Hematopoietic multipotent progenitor cell treated with erythropoietin and hydrocortisone succinate and interleukin-3 and kit ligand, for 8 days (in vitro differentiated cells): Measurements from ENCODE around the gene KIAA1217.

Source experiments
- DNase-seq: peaks from one replicate; pipeline ENCODE4 v3.0.0-alpha.2; 2015

KIAA1217 gene

DNA sequence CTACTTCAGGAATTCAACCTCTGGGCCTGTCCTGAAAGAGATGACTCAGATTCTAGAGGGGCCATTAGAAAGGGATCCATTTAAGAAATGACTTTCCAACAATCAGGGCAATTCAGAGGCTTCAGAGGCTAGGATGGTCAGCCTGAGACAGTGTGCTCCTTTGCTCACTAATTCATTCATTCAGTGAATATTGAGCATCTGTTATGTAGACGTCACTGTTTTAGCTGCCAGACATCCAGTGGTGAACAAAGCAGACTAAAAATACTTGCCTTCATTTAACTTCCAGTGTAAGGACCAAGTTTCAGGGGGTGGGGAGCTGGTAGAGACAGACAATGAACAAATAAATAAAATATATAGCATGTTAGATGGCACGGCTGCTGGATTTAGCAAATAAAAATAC, 1.6 kb downstream of the KIAA1217 start:
- no peak for DNase-seq

DNA sequence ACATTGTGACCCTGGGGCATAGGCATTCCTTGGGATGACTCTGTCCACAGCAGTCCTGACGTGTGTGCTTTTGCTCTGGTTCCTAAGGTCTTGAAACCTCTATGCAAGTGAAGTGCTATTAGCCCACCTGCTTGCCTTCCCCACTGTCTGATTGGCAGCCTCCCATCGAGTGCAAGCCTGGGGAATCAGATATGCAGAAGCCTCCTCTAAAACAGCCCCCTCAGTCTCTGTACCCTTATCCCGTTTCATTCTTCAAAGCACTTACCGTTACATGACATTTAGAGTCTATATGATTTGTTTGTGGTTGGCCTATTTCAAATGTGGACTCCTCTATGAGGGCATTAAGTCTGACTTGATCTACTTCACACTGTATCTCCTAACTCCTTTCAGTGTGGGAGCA, 4.3 kb downstream of the KIAA1217 start:
- DNase-seq = no peak

DNA sequence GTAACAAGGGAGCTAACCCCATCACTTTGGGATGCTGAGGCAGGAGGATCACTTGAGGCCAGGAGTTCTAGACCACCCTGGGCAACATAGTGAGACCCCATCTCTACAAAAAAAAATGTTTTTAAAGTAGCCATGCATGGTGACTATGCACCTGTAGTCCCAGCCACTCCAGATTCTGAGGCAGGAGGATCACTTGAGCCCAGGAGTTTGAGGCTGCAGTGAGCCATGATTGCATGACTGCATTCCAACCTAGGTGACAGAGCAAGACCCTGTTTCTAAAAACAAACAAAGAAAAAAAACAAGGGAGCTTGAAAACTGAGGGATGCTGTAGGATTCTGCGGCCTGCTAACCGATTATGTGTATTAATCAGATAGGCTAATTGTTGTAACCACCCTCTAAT, 4.9 kb downstream of the KIAA1217 start:
- no peak for DNase-seq

DNA sequence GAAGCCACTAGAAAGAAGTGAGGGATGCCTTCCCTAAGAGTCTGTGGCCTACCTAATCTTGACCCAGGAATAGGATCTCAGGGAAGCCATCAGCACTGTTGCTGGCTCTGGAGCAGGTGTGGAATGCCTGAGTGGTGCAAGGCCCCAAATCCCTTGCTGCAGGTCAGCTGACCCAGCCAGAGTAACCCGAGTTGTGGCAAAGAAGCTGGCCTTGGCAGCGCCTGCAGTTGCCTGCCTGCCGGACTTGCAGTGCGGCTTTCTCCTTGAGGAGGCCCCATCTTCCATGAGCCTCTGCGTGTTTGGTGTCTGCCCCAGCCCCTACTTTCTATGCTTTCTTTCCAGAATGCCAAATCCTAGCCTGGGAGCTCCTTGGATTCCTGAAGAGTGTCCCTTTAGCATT, 5.8 kb downstream of the KIAA1217 start:
- no peak for DNase-seq

DNA sequence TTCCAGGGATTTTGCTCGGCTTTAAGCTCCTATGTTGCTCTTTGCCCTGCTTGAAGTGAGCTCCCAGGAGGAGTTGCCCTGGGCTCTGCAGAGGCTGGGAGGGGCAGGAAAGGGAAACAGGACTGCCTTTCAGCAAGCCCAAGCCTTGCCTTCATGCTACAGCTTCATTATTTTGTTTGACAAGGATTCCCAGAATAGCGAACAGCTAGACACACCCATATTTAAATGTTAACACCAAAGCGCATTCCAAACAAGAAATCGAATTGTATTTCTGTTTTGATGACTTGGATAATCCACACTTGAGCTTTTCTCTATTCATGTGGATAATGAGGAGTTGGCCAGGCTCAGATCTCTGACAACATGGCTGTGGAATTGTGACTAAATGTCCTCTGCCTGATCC, 6.3 kb downstream of the KIAA1217 start:
- no peak for DNase-seq

DNA sequence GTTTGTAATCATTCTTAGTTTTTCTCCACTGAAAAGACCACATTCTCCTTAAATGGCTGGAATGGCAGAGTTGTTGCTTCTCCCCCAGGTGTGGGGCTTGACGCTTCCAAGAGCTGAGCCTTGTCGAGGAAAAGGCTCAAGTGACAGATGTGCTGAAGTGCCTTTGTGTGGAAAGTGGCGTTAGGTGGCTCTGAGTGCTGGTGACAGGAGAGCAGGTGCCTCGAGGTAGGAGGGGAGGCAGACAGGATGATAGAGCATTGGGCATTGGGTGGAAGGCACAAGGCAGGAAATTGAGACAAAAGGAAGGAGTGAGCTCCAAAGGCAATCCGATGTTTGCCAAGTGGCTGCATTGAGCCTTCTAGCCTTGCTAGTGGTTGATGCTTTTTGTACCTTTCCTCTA, 6.7 kb downstream of the KIAA1217 start:
- DNase-seq = no peak

DNA sequence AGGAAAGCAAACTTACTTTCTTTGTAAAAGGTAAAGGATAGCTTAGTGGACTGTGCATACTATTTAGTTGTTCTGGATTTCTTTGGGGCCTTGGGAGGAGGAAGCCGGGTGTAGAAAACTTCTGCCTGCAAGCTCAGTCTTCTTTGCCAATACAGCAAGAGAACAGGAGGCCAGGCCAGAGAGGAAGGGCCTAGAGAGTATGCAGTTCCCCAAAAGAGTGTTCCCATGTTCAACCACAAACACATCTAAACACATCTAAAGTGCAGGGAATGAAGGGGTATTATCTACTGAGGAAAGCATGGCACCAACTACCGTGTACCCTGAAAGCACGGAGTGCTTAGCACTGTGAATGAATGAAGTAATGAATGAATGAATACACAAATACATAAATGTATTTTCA, 11.0 kb downstream of the KIAA1217 start:
- no peak for DNase-seq

DNA sequence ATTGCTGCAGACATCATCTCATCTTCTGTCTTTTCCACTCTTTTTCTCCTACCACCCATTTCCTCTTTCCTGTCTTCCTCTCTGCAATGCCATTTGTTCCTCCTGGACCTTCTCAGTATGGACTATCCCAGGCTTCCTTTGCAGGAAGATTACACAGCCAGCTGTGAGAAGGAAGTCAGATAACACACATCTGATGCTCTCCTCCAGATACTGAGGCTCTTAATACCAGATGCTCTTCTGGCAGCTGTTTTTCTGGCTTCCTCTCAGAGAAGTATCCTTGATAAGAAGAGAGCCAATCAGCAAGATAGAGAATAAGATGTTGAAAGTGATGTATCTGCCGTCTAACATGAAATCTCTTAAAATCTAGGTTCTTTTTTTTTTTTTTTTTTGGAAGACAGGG, 14.4 kb downstream of the KIAA1217 start:
- no peak for DNase-seq

DNA sequence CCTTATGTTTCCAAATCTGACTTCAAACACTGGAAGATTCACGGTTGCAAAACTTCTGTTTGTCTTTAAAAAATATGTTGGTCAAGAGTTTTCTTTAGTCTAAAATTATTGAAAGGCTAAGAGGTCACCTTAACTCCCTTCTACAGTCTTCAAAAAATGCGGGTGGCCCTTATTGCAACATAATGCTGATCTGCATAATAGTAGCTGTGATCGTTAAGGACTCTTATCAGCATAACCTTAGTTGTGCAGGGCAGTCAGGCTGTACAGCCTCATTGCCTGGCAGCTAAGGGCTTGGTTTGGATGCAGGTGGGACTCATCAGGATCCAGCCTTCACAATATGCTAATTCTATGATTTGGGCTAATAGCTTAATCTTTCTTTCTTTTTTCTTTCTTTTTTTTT, 15.0 kb downstream of the KIAA1217 start:
- no peak for DNase-seq

DNA sequence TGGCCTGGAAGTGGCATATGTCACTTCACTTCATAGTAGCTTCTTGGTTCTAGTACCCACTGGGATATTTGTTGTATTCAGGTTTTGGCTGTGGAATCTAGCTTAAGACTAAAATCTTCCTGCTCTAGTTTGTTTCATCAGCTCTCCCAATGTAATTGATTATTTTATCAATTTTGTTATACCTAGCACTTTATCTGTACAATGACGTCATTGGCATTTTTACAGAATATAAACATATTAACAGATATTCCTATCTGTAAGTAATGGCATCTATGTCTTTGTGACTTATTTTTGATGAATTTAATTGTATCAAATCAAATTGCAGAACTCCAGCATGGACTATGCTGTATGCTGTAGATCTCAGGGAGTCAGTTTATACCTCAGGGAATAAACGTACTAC, 19.7 kb downstream of the KIAA1217 start:
- DNase-seq = no peak

DNA sequence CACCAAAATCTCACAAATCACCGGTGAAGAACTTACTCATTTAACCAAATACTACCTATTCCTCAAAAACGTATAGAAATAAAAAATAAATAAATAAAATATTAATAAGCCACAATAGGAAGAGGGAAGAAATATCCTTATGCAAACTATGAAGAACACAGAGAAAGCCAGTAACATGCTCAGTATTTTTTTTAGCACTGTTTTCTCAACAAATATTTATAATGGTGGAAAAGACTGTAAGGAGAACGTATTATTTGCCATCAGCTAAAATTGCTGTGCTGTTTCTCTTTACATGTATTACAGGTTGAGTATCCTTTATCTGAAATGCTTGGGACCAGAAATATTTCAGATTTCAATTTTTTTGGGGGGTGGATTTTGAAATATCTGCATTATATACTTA, 21.0 kb downstream of the KIAA1217 start:
- no peak for DNase-seq

DNA sequence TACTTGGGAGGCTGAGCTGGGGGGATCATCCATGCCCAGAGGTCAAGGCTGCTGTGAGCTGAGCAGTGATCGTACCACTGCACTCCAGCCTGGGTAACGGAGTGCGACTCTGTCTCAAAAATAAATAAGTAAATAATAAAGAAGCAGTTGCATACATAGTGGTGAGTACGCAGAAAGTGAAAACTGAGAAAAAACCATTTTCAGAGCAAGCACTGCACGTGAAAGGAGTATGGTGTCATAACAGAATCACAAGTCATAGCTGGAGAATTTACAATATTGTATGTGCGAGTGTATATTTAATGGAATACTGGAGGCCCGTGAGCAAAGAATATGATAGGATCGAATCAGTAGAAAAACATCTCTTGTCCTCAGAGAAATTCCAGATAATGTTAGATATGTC, 22.3 kb downstream of the KIAA1217 start:
- DNase-seq = no peak

DNA sequence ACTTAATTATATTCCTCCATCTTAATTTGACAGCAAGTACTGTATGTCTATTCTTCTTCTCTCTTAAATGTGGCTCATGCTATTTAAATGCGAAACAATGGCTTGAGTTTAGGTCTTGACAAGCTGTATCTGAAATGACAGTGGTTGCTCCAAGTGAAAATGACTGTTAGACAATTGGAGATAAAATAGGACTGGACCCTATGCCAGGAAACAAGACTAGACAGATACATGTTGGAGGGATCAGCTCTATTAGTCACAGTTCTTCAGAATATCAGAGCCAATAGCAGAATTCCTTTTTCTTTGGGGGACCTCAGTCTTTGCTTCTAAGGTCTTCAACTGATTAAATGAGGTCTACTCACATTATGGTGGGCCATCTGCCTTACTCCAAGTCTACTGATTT, 25.8 kb downstream of the KIAA1217 start:
- no peak for DNase-seq

DNA sequence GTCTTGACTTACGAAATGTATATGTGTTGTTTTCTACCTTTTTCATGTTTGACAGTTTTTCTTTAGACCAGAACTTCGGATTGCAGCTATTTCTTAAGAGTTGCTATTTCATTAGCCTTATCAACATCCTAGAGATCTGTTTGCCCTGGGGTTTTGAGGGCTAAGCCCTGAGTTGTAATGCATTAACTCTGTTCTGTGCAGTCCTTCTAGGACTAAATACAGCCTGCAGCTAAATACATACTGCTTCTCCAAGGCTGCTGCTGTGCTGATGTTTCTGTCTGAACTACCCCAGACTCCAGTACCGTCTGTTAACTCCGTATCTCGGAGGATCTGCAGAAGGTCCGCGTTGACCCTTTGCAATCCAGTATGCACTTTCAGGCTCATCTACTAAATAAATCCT, 26.5 kb downstream of the KIAA1217 start:
- no peak for DNase-seq

DNA sequence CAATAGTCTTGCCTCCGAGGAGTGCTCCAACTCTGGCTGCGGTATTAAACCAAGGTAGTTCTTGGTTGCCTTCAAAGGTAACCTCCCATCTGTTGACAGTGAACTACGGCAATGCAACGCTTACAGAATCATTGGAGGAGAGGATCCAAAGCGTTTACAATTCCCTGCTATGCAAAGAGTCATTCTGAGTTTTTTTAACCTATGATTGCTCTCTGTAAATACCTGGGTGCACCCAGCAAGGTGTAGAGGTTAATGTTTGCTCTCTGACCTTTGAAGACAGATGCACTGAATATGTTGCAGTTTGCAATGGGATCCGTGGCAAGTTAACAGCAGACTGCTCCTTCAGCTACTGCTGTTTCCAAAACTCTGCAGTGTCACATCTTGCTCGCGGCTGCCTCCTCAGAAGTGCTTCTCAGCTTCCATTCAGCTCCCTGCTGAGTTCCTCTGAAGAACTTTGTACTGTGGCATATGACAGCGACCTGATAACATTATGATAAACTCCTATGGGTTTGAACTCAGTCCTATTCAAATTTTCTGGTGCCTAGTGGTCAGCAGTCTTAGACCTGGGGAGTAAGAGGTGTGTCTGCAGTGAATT, 29.0 kb downstream of the KIAA1217 start:
- DNase-seq = no peak

DNA sequence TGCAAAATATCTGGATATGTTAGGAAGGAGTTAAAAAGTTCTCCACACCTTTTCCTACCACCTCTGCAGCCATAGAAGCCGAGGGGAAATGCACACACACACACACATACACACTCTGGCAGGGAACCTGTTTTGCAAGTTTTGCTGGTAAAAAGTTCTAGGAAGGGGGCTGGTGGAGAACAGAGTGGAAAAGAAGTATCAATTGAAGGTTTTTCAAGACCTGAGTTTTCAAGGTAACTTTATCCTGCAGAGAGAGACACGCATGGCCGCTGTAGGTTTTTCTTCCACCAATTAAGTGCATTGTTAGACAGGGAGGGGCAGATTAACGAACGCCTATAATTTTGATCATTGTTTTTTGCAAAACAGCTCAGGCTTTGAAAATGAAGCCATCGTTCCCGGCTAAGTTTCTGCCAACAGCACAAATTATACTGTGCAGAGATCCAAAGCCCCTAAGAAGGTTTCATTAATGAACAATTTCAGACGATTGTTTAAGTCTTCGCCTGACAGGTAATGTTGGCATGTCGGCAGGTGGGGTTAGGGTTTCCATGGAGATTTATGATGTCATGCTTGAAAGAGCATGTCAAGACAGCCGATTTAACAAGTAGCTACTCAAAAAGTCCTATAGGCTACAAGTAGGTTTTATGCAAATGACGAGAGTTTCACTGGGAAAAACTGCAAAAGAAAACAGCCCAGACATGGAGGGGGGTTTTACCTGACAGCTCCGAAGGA, 29.7 kb downstream of the KIAA1217 start:
- DNase-seq = no peak

DNA sequence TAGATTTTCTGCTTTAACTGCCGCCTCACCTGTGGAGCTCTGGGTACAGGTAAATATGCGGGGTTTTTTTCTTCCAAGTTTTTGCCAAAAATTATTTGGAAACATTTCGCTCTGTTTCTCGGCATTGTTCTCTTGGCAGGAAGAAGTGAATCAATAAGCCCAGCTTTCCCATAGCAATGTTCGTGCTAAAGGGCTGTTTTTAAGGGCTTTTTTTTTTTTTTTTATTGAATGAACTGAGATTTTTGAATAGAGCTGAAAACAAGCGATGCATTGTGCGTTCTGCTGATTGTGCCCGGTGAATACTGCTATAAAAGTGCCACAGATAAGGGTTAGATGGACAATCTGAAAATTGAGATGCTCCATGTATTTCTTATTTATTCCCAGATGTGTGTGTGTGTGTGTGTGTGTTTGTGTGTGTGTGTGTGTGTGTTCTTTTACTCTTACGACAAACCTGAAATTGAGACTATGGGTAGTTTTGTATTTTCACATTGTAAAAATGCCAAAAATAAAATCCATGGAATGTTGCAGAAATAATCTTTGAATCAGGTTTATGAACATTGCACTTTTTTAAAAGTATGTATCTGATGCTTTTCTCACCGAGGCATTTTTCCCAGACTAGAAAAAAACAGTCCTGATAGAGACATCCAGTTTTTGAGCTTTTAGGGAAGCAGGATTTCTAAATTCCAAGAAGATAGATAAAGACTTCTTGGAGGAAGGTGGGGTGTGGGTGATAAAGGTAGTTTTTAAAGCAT, 30.5 kb downstream of the KIAA1217 start:
- no peak for DNase-seq

DNA sequence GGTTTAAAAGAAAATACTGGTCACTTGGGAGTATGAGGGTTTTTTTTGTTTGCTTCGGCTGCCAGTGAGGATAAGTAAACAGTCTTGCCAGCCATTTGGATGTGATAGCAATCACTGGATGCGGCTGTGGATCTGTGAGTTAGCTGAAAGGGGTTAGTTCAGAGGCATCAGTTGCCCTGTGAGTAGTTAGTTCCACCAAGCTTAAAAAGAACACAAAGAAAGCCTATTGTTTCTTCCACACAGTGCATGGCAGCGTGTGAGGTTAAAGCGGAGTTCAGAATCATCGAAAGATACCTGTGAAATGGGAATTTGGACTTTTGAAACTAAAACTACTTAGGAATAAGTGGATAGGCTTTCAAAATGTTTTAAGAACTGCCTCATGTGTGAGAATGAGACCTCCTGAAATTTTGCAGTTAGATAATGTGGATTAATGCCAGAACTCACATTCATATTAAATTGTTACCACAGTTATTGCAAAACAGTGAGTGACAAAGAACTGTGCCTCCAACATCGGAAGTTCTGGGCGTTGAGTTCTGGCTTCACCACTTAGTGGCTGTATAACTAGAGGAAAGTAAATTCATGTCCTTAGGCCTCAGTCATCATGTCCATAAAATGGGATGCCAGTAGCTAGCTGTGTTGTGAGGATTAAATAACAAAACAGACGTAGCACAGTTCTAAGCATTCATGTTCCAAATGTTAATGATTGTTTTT, 31.3 kb downstream of the KIAA1217 start:
- DNase-seq = no peak

DNA sequence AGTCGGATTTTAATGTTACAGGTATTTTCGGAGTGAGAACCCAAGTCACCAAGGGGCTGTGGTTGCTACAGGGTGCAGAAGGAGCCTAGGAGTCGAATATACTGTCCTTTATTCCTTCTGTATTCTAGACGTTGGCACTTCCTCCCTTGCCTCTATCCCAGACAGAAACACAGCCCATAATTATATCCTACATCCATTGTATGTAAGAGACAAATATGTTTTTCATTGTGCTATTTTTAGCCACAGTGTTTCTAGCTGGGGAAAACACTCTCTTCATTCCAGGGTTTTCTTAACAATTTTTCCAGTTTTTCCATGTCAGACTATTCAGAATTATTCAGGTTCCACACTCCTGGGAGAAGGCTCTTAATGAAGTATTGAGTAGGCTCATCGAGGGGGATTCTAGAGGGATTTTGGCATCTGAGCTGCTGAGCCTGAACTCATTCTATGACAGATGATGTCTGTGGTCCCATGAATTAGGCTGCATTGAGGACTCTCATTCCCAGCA, 32.6 kb downstream of the KIAA1217 start:
- no peak for DNase-seq

DNA sequence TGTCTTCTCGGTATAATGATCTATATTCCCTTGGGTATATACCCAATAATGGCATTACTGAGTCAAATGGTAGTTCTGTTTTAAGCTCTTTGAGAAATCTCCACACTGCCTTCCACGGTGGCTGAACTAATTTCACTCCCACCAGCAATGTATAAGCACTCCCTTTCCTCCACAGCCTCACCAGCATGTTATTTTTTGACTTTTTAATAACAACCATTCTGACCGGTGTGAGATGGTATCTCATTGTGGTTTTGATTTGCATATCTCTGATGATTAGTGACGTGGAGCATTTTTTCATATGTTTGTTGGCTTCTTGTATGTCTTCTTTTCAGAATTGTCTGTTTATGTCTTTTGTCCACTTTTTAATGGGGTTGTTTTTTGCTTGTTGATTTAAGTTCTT, 33.6 kb downstream of the KIAA1217 start:
- no peak for DNase-seq

DNA sequence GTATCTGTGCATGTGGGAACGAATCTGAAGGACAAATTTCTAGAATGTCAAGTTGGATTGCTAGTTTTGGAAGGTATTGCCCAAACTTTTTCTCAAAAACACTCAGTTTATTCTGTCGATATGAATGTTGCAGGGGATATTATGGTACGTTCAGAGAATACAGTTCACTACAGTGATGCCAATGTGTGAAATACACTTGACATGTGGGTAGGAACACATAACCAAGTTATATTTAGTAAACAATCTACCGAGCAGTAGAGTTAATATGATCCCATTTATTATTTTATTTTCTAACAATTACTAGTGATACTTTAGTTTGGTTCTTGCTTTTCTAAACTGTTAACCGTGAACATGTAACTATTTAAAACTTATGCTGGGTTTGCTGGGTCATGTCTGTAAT, 37.4 kb downstream of the KIAA1217 start:
- DNase-seq = no peak

DNA sequence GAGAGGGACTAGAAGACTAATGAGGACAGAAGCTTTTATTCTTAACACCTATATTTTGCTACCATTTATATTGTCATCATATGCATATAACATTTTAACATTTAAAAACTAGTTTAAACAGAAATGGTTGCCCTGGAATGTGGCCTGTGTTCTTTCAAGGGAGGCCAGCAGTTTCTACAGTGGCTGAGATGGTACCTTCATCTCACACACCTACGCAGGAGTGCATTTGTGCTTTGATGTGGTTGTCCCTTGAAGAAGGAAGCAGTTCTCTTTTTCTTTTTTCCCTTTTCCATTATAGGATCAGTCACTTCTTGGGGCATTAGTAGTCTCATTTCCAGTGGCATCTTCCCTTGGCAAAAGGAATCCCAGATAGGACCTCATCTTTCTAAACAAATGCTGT, 38.9 kb downstream of the KIAA1217 start:
- DNase-seq = no peak

DNA sequence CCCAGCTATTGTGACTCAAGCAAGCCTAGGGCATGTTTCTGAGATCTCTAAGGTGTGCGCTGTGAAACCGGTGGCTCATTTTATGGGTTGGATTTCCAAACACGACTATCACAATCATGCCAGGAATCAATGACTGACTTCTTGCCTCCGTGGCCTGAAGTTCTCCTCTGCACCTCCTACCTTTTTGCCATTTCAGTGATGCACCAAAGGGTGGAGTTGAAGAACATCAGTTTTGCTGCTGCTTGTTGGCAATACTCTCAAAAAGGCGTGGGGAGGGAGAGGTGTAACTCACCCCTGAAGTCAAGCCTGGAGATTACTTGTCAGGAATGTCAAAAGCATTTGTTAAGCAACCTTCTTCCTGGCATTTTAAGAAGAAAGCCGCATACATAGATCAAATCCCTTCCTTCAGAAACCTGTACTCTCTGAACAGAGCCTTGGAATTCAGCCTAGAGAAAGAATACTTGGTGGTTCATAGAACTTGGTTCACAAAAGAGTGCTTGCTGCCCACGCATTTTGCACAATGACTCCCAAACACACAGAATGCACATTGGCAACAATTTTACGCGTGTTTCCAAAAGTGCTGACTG, 41.0 kb downstream of the KIAA1217 start:
- DNase-seq = no peak
